Natural killer cell treated with Interleukin-12 subunit alpha and Interleukin-12 subunit beta and Interleukin-15 and Interleukin-18, amount 100 ng/mL, for 72 hours (primary cell): ENCODE data around the gene AK4. TPM values are rescaled to one million over a fixed set of nuclear protein-coding genes. Genes with fewer than 3 reads are reported as not detected.
A peak's percentile ranks its signal among the peaks of the same experiment; 100 is the strongest.
"Not testable (repeated sequence)": the region's sequence is repeated elsewhere in the genome, so short reads cannot be mapped to it uniquely, and the experiment has no call there.

ENCODE experiments used
- ATAC-seq, 2 donors: fragments of 150-1000 bp; cut with Tn5 transposase in 1 of 2; sonication (Bioruptor Pico), chemical (Tn5 transposase) in 1 of 2; 2 replicates each; pipeline ENCODE4 v1.10.0; 2021
- DNase-seq: peaks from one replicate; pipeline ENCODE4 v3.0.0; 2022; ENCODE audit warnings: low spot score
- H3K27ac Mint-ChIP-seq, 2 donors: 1 replicate in 1 of 2; 2 replicates in 1 of 2; pipeline ENCODE4 v1.8.0; 2022; ENCODE audit warnings: mixed read lengths in 2 of 2, mild to moderate bottlenecking in 1 of 2, moderate library complexity in 1 of 2
- H3K27me3 Mint-ChIP-seq, 2 donors: 1 replicate in 1 of 2; 2 replicates in 1 of 2; pipeline ENCODE4 v1.8.0; 2022; ENCODE audit warnings: mixed read lengths in 2 of 2
- H3K36me3 Mint-ChIP-seq: one replicate; pipeline ENCODE4 v1.8.0; 2022; ENCODE audit warnings: mixed read lengths
- H3K4me1 Mint-ChIP-seq, 2 donors: 1 replicate in 1 of 2; 2 replicates in 1 of 2; pipeline ENCODE4 v1.8.0; 2022; ENCODE audit warnings: low read depth in 2 of 2, mixed read lengths in 2 of 2, mild to moderate bottlenecking in 1 of 2
- H3K4me3 Mint-ChIP-seq: one replicate; pipeline ENCODE4 v1.8.0; 2022; ENCODE audit warnings: mixed read lengths
- H3K9me3 Mint-ChIP-seq: 2 replicates; pipeline ENCODE4 v1.8.0; 2022; ENCODE audit warnings: mixed read lengths
- total RNA-seq, 2 donors: library from RNA; stranded (reverse); gene quantifications; one replicate each; pipeline ENCODE4 v1.2.3, GENCODE V29; 2022

Gene AK4
- total RNA-seq, 2 donors from 2014 or later: 24.4 to 87.9 TPM

DNA sequence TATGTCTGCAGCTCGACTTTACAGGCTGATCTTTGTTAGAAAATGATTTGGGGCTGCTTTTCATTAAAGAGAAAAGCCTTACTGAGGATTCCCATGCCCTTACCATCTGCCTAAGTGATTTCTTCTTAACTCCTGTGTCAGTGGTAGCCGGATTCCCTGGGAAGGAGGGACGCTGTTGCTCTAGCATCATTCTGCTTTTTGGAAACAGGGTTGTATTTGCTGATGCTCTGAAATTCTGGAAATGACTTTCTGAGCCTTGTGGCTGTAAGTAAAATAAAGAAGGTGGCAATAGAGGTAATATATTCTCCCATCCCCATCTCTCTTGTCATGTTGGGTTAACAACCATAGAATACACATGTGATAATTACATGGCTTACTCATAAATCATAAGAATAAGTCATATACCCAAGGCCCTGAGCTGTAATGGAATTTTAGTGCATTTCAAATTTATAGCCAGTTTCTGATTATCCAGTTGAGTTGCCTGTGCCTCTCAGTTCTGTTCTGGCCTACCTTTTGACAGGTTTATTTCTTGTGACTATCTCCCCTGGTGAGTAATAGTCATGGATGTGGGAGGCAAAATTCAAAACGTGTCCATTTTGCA is 74.4 kb downstream of the AK4 start:
- Mint-ChIP-seq H3K9me3 (no peaks in the 10 kb centered on the region), H3K36me3 (no peaks in the 10 kb centered on the region)

DNA sequence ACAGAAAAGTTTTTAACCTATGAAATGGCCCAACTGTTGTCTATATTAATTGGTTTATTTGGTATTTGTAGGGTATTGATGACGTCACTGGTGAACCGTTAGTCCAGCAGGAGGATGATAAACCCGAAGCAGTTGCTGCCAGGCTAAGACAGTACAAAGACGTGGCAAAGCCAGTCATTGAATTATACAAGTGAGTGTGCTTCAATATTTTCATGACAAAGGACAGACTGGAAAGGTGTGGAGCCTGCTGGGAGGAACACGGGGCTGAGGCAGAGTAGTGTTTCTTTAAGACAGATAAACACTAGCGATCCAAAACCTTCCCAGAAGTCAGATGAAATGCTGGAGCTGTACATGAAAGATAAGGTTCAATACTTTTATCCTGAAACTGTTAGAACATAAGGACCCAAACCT is 76.7 kb downstream of the AK4 start:
- H3K27me3 Mint-ChIP-seq: peaks cover 12 to 16% of the 10 kb centered on the region in 2 donors

More for the DNA sequence above, 74.4 kb downstream of the AK4 start:
- Mint-ChIP-seq H3K27me3 (peaks cover 12 to 16% of the 10 kb centered on the region in 2 donors), H3K4me3 (no peak overlapping the region), H3K4me1 (no peaks in the 10 kb centered on the region), H3K27ac (no peak overlapping the region)
- no peak for ATAC-seq
- no peak for DNase-seq

DNA sequence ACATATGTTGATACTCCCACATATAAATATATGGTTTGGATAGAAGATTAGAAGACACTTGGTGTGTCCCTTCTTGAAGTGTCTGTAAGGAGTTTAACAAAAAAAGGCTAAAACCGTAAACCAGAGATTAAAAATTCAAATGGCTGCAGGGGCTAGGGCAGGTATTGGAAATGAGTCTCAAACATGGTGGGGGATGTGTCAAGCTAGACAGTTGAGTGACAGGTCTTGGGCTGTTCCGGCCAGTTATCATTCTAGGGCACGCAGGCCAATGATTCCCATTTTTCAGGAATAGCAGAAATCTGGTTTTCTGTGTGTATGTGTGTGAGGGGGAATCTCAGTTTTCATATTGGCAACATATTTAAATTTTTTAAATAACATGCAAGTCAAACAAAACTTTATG is 77.2 kb downstream of the AK4 start:
- peaks cover 5 to 6% of the 10 kb centered on the region in 2 donors for H3K4me1 Mint-ChIP-seq
- no peaks in the 10 kb centered on the region for H3K9me3 Mint-ChIP-seq
- no peak overlapping the region for H3K27ac Mint-ChIP-seq
- DNase-seq: no peak
- ATAC-seq: no peak
- peaks cover 14 to 16% of the 10 kb centered on the region in 2 donors for H3K27me3 Mint-ChIP-seq
- H3K4me3 Mint-ChIP-seq: no peak overlapping the region
- H3K36me3 Mint-ChIP-seq: no peaks in the 10 kb centered on the region

More for the DNA sequence above, 76.7 kb downstream of the AK4 start:
- DNase-seq (no peak), ATAC-seq (no peak)
- no peak overlapping the region for H3K4me3 Mint-ChIP-seq
- H3K4me1 Mint-ChIP-seq: peaks cover 1 to 2% of the 10 kb centered on the region in 2 donors
- no peak overlapping the region for H3K27ac Mint-ChIP-seq
- H3K9me3 Mint-ChIP-seq: no peaks in the 10 kb centered on the region
- no peaks in the 10 kb centered on the region for H3K36me3 Mint-ChIP-seq

DNA sequence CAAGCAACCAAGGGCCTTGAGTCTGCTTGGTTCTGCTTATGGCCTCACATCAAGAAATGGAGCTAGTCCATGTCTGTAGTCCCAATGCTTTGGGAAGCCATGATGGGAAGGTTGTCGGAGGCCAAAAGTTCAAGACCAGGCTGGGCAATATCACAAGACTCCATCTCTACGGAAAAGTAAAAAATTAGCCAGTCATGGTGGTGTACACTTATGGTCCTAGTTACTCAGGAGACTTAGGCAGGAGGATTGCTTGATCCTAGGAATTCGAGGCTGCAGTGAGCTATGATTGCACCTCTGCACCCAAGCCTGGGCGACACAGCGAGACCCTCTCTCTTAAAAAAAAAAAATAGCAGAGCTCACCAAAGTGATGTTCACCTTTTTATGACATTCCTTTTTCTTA is 81.2 kb downstream of the AK4 start:
- H3K9me3 Mint-ChIP-seq: no peaks in the 10 kb centered on the region
- DNase-seq (no peak), ATAC-seq (no peak)
- H3K4me3 Mint-ChIP-seq: no peak overlapping the region
- peaks cover 20 to 27% of the 10 kb centered on the region in 2 donors for H3K4me1 Mint-ChIP-seq
- H3K27me3 Mint-ChIP-seq: peaks cover 15 to 19% of the 10 kb centered on the region in 2 donors
- no peaks in the 10 kb centered on the region for H3K36me3 Mint-ChIP-seq
- no peak overlapping the region for H3K27ac Mint-ChIP-seq

DNA sequence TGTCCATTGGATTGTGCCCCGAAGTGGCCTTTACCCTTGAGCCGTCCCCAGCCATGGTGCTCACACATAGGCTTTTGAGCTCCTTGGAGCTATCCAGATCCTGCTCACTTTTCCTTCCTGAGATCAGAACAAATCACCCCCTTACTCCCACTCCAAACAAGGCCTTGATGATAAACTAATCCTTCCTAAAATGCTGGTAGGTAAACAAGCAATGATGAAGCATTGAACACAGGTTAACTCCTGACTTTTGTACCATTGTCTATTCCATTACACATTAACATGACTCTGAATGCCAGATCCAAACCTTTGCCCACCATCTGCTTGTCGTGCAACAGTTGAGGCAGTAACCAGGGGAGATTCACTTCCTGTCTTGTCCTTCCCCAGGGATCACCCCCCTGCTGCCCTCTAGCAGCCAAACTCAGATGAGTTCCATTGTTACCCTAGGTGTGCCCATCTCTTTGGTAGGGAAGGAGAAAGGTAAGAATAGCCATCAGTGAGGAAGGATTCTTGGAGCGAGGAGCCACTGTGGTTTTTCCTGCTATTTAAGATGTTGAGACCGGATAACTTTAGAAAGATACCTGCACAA is 81.8 kb downstream of the AK4 start:
- Mint-ChIP-seq H3K27ac (no peak overlapping the region), H3K9me3 (no peaks in the 10 kb centered on the region), H3K36me3 (no peaks in the 10 kb centered on the region), H3K4me1 (peaks cover 20 to 27% of the 10 kb centered on the region in 2 donors), H3K4me3 (no peak overlapping the region), H3K27me3 (peaks cover 9 to 18% of the 10 kb centered on the region in 2 donors)
- ATAC-seq (no peak), DNase-seq (no peak)

DNA sequence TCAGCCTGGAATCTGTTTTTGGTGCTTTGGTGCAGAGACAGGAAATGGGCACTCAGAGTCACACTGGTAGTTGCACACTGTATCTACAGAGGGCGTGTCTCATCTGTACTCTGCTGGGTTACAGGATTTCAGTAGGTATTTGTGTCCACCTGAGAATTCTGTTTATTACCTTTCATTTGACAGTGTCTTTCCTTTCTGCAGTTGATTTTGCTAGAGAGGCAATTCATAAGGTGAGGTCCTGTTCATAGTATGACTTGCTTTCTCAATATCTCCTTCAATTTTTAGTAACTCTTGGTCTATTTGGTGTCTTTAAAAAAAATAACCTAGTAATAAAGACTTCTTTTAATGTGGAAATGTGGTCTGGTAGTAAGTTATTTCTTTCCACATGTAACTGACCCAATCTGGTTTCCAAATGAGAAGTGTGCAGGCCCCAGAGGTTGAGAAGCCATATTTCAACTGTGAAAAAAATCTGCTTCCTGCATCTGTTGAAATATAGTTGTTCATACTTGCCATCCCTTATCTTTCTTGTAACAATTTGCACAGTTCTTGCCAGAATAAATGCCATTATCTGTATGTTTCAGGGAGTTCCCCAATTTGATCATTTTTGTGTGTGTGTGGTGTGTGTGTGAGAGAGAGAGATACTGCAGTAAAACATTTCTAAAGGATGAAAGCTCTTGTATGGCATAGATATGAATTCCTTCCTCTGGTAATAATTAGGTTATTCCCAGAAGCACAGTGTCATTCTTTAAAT is 82.9 kb downstream of the AK4 start:
- H3K36me3 Mint-ChIP-seq: no peaks in the 10 kb centered on the region
- H3K27me3 Mint-ChIP-seq: peaks cover 7 to 17% of the 10 kb centered on the region in 2 donors
- peak overlapping the region; percentile 72 to 75 for H3K27ac Mint-ChIP-seq
- no peak for DNase-seq
- H3K9me3 Mint-ChIP-seq: no peaks in the 10 kb centered on the region
- peak; percentile 69 to 75 for ATAC-seq
- peak overlapping the region; percentile 60 for H3K4me3 Mint-ChIP-seq
- peaks cover 20 to 27% of the 10 kb centered on the region in 2 donors for H3K4me1 Mint-ChIP-seq

DNA sequence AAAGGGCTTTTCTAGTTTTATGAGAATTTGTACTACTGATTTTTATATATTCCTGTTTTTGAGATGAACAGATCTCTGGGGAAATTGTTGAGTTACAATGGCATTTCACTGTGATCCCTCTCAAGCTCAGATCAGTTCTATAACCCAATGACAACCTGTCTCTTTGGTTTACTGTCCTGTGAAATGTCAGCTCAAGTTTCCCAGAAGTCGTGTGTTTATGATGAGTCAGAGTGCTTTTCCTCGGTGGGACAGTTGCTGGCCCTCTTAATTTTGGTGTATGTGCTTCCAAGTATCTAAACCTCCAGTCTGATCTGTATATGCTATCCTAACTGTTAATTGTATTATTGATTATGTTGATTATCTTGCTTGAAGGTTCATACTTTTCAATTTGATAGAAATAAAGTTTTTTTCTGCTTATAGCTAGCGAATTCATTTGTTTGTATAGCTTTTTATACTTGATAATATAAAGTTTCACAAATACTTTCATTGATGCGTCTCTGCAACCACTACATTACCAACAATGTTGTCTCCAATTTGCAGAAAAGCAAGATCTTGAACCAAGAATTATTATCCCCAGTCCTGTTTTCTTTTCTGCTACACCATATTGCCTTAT is 83.8 kb downstream of the AK4 start:
- H3K4me3 Mint-ChIP-seq: peak overlapping the region; percentile 26
- DNase-seq (no peak), ATAC-seq (peak; percentile 50 to 57)
- H3K9me3 Mint-ChIP-seq: peaks cover 3% of the 10 kb centered on the region
- H3K4me1 Mint-ChIP-seq: peaks cover 20 to 27% of the 10 kb centered on the region in 2 donors
- H3K27me3 Mint-ChIP-seq: peaks cover 7 to 17% of the 10 kb centered on the region in 2 donors
- H3K36me3 Mint-ChIP-seq: no peaks in the 10 kb centered on the region
- peak overlapping the region; percentile 72 to 75 for H3K27ac Mint-ChIP-seq

DNA sequence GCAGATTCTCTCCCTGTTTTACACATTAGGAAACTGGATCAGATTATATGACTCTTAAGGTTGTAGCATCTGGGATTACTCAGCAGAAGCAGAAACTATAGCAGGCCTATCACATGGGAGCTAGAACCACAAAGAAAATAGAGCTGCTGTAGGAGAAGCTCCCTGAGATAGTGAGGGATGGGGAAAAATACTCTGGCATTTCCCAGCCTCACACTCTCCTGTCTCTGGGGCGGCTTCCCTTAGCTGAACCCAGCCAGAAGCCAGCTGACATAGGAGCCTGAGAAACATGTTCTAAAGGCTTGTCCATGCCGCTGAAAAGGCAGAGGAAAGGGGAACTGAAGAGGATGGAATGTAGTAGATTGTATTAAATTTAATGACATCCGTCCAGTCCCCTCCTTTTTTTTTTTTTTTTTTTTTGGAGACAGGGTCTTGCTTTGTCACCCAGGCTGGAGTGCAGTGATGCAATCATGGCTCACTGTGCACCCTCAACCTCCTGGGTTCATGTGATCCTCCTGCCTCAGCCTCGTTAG is 84.5 kb downstream of the AK4 start:
- H3K9me3 Mint-ChIP-seq: peaks cover 3% of the 10 kb centered on the region
- H3K4me3 Mint-ChIP-seq: peak overlapping the region; percentile 26
- H3K27me3 Mint-ChIP-seq: peaks cover 9 to 18% of the 10 kb centered on the region in 2 donors
- H3K36me3 Mint-ChIP-seq: no peaks in the 10 kb centered on the region
- H3K4me1 Mint-ChIP-seq: peaks cover 20 to 27% of the 10 kb centered on the region in 2 donors
- DNase-seq (no peak), ATAC-seq (peak in 1 of 2 donors; percentile 67)
- H3K27ac Mint-ChIP-seq: peak overlapping the region; percentile 72 to 75

DNA sequence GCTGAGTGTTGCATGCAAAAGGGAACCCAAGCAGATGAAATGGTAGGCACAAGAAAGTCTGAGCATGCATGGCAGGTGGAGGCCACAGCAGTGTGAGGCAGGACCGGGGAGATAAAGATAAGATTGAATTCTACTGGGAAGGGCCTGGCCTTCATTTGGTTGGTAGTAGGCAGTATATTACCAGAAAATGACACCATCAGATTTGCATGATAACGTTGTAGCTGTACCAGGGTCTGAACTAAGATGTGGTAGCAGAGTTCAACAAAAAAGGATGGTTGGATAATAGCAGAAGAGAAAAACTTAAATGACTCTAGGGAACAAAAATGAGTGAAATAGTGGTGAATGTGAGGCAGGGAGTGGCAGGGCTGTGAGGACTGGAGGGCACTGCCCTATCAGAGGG is 85.8 kb downstream of the AK4 start:
- H3K4me1 Mint-ChIP-seq: peaks cover 20 to 27% of the 10 kb centered on the region in 2 donors
- DNase-seq (no peak), ATAC-seq (no peak)
- H3K4me3 Mint-ChIP-seq: no peak overlapping the region
- H3K27me3 Mint-ChIP-seq: peaks cover 16 to 24% of the 10 kb centered on the region in 2 donors
- peaks cover 3% of the 10 kb centered on the region for H3K9me3 Mint-ChIP-seq
- H3K27ac Mint-ChIP-seq: no peak overlapping the region
- H3K36me3 Mint-ChIP-seq: no peaks in the 10 kb centered on the region

DNA sequence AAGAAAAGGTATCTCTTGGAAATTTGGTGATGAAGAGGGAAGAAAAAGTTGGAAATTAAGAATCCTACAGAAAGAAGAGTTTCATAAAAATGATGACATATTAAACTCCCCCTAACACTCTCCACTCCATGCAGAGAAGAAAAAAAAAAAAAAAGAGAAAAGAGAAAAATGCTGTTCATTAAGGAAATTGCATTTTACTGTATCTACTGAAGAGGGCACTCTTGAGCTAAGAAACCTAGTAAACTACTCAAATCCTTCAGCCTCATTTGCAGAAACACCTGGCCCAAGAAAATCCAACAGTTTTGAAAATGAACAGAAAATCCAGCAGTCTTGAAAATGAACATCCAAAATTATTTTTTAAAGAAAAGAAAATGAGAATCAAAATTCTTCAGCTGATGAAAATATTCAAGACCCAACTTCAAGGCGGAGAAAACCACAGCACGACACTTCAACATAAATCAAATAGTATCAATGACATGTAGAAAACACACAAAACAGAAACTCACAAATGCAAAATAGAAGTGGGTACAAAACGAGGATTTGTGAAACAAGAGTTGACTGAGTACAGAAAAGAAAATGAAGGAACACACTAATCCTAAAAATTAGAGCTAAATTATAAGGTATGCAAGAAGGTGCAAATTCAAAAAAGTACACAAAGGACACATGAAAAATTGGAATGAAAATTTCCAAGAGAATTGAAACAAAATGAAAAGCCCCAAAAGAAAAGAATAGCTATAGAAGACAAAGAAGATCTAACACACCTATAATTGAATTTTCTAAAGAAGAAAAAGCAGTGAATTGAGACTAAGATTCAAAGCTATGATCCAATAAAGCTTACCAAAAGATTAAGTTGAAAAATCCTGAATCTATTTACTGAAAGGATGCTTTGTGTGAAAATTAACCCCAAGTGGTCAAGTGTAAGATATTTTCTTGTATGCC is 88.1 kb downstream of the AK4 start:
- no peak for ATAC-seq
- Mint-ChIP-seq H3K4me1 (peaks cover 7 to 12% of the 10 kb centered on the region in 2 donors), H3K36me3 (no peaks in the 10 kb centered on the region), H3K9me3 (peaks cover 3% of the 10 kb centered on the region), H3K27me3 (peaks cover 25 to 26% of the 10 kb centered on the region in 2 donors), H3K4me3 (no peak overlapping the region), H3K27ac (peak overlapping the region in 1 of 2 donors; percentile 45)
- DNase-seq: no peak

DNA sequence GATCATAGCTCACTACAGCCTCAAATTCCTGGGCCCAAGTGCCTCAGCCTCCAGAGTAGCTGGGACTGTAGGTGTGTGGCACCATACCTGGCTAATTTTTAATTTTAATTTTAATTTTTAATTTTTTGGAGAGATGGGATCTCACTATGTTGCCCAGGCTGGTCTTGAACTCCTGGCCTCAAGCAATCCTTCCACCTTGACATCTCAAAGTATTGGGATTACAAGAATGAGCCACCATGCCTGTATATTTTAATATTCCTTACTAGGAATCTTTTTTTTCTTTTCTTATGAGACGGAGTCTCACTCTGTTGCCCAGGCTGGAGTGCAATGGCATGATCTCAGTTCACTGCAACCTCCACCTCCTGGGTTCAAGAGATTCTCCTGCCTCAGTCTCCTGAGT is 89.1 kb downstream of the AK4 start:
- ATAC-seq, H3K9me3 Mint-ChIP-seq, DNase-seq, H3K4me3 Mint-ChIP-seq, H3K36me3 Mint-ChIP-seq, H3K4me1 Mint-ChIP-seq, H3K27ac Mint-ChIP-seq: not testable (repeated sequence)
- H3K27me3 Mint-ChIP-seq: peaks cover 26 to 28% of the 10 kb centered on the region in 2 donors

DNA sequence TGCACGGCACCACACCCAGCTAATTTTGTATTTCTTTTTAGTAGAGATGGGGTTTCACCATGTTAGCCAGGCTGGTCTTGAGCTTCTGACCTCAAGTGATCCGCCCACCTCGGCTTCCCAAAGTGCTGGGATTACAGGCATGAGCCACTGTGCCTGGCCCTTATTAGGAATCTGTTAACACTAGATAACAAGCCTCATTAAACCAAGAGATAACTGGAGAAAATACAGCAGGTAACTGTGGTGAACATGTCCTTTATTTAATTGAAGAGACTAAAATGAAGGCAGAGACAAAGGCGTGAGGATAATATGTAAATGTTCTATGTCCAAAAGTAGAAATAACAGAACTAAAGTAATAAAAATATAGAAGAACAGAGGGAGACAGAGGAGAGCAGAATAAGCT is 89.5 kb downstream of the AK4 start:
- DNase-seq (no peak), ATAC-seq (no peak)
- no peaks in the 10 kb centered on the region for H3K36me3 Mint-ChIP-seq
- no peak overlapping the region for H3K27ac Mint-ChIP-seq
- H3K4me3 Mint-ChIP-seq: no peak overlapping the region
- peaks cover 0 to under 1% of the 10 kb centered on the region in 2 donors for H3K4me1 Mint-ChIP-seq
- H3K27me3 Mint-ChIP-seq: peaks cover 27 to 32% of the 10 kb centered on the region in 2 donors
- peaks cover 3% of the 10 kb centered on the region for H3K9me3 Mint-ChIP-seq

DNA sequence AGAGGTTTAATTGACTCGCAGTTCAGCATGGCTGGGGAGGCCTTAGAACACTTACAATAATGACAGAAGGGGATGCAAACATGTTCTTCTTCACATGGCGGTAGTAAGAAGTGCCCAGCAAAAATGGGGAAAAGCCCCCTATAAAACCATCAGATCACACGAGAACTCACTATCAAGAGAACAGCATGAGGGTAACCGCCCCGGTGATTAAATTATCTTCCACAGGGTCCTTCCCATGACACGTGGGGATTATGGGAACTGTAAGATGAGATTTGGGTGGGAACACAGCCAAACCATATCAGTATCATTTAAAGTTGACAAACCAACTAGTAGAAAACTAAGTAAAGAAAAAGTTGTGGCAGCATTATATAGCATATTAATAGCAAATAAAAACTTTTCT is 90.0 kb downstream of the AK4 start:
- Mint-ChIP-seq H3K27me3 (peaks cover 27 to 37% of the 10 kb centered on the region in 2 donors), H3K4me1 (no peaks in the 10 kb centered on the region), H3K36me3 (no peaks in the 10 kb centered on the region), H3K9me3 (peaks cover 3% of the 10 kb centered on the region), H3K27ac (no peak overlapping the region), H3K4me3 (no peak overlapping the region)
- DNase-seq (no peak), ATAC-seq (no peak)
